AG10803 (cell line): Measurements from ENCODE around the gene MYADML2.

Source experiments
- DNase-seq: peaks from one replicate; pipeline ENCODE4 v3.0.0; 2010; ENCODE audit warnings: low read depth
- H3K4me3 ChIP-seq: 2 replicates; pipeline ENCODE4 v1.5.1; 2011; ENCODE audit warnings: mild to moderate bottlenecking, low read length, control low read depth
- TF ChIP-seq, protein P1 (sequence below): conservative IDR thresholded peaks from 2 replicates; pipeline ENCODE4 v1.5.1; 2011; ENCODE audit warnings: mild to moderate bottlenecking, low read length, control low read depth, inconsistent platforms

MYADML2 gene

DNA sequence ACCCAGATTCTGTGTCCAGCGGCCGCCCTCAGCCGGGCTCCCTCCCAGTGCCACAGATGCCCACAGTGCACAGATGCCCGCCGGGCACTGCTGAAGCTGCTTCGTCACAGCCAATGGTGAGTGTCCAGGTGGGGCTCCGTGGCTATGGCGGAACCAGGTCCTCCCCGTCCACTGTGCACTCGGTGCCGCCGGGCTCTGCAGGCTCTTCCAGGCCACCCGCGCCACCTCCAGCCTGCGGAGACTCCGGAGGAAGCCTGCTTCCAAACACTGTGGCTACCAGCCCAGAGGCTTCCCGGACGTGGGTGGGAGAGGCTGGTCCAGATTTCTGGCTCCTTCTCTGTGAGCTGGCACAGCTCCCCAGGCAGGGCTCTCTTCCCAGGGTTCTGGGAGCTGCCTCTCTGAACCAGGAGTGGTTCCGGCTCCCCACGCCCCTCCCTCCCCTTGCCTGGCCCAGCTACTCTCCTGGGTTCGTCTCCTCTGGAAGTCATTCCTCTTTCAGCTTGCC is 7.1 kb downstream of the MYADML2 start:
- no peak overlapping the region for H3K4me3 ChIP-seq
- TF ChIP-seq, protein P1, sequence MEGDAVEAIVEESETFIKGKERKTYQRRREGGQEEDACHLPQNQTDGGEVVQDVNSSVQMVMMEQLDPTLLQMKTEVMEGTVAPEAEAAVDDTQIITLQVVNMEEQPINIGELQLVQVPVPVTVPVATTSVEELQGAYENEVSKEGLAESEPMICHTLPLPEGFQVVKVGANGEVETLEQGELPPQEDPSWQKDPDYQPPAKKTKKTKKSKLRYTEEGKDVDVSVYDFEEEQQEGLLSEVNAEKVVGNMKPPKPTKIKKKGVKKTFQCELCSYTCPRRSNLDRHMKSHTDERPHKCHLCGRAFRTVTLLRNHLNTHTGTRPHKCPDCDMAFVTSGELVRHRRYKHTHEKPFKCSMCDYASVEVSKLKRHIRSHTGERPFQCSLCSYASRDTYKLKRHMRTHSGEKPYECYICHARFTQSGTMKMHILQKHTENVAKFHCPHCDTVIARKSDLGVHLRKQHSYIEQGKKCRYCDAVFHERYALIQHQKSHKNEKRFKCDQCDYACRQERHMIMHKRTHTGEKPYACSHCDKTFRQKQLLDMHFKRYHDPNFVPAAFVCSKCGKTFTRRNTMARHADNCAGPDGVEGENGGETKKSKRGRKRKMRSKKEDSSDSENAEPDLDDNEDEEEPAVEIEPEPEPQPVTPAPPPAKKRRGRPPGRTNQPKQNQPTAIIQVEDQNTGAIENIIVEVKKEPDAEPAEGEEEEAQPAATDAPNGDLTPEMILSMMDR: no peak
- DNase-seq: peak; percentile 67

GRCh38 chr17:81939218-81939617 is 7.8 kb downstream of the MYADML2 start:
- H3K4me3 ChIP-seq: no peak overlapping the region
- DNase-seq: no peak
- TF ChIP-seq, protein P1: no peak

- no peak for DNase-seq
- H3K4me3 ChIP-seq: peak overlapping the region; percentile 53
- TF ChIP-seq, protein P1: no peak
Observed at GRCh38 chr17:81935709-81936084, 11.3 kb downstream of the MYADML2 start.

DNA sequence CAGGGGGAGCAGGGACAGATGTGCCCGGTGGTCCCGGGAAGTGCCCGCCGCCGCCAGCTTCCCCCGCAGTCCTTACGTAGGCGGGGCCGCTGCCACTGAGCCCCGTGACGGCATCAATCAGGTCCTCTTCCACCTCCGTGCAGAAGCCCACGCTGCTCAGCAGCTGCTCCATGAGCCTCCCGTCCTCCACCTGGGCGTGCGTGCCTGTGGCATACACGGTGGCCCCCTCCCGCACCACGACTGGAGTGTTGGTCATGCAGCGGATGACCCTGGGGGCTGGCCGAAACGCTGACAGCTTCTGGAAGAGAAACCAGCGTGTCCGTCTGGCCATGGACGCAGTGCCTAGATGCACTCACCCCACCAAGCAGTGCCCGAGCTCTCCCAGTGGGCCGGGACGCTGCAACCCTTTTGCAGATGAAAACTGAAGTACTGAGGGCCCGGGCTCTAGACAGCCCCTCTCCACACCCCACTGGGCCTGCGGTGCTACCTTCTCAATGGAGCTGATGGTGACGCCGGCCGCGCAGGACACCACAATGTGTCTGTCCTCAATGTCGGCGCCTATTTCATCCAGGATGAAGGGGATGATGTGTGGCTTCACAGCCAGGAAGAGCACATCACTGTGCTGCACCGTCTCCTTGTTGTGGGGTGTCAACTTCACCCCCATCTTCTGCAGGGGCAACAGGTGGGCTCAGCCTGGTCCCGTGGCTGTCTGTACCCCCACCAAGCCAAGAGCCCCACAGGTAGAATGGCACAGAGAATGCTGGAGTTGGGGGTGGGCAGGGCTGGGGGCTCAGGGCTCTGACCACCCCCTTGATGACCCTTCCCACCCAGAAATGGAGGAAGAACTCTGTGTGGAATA is 12.0 kb downstream of the MYADML2 start:
- DNase-seq: no peak
- TF ChIP-seq, protein P1: no peak
- peak overlapping the region; percentile 53 for H3K4me3 ChIP-seq

- no peak for DNase-seq
- TF ChIP-seq, protein P1: no peak
- no peak overlapping the region for H3K4me3 ChIP-seq
Observed at GRCh38 chr17:81934098-81934757, 12.8 kb downstream of the MYADML2 start.

- H3K4me3 ChIP-seq: no peak overlapping the region
- TF ChIP-seq, protein P1: no peak
- no peak for DNase-seq
Observed at GRCh38 chr17:81933178-81933699, 13.8 kb downstream of the MYADML2 start.
